HUES64 (cell line): ENCODE data around the gene GBA2.

Experiments used
- H3K27ac ChIP-seq: 2 replicates; pipeline ENCODE4 v1.7.0; 2013; ENCODE audit warnings: low read depth, low read length, inconsistent platforms
- H3K27me3 ChIP-seq: 2 replicates; pipeline ENCODE4 v1.6.1; 2013; ENCODE audit warnings: mild to moderate bottlenecking, low read length; ENCODE audit not compliant: insufficient read depth
- H3K36me3 ChIP-seq: 2 replicates; pipeline ENCODE4 v1.6.1; 2013; ENCODE audit warnings: mild to moderate bottlenecking, low read length; ENCODE audit not compliant: insufficient read depth
- H3K4me1 ChIP-seq: 2 replicates; pipeline ENCODE4 v1.6.1; 2013; ENCODE audit warnings: mild to moderate bottlenecking, low read length, moderate library complexity; ENCODE audit not compliant: insufficient read depth
- H3K4me3 ChIP-seq: 2 replicates; pipeline ENCODE4 v1.5.1; 2013; ENCODE audit warnings: mild to moderate bottlenecking, low read length, moderate library complexity
- H3K9ac ChIP-seq: 2 replicates; pipeline ENCODE4 v1.6.1; 2013; ENCODE audit warnings: mild to moderate bottlenecking, low read depth, low read length
- H3K9me3 ChIP-seq: 2 replicates; pipeline ENCODE4 v1.6.1; 2013; ENCODE audit warnings: low read depth, low read length; ENCODE audit not compliant: insufficient read depth
- WGBS: fragments of 150-250, 120-280 bp; methylation state at CpG from one replicate; pipeline ENCODE4 v1.1.7; 2013; ENCODE audit warnings: missing lambda C conversion rate; 5-methylcytosine and 5-hydroxymethylcytosine counted together

Gene GBA2

DNA sequence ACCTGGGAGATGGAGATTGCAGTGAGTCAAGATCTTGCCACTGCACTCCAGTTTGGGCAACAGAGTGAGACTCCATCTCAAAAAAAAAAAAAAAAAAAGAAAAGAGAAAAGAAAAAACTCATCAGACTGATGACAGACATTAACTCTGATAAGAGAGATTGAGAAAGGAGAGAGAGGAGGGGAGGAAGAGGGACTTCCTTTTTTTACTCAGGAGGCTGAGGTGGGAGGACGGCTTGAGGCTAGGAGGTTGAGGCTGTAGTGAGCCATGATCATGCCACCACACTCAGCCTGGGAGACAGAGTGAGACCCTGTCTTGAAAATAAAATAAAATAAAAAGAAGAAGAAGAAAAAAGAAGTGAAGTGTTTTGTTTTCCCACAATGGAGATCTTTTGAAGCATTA lies 14.8 kb upstream of the GBA2 start:
- H3K27me3 ChIP-seq: no peaks in the 10 kb centered on the region
- no peak overlapping the region for H3K9ac ChIP-seq
- WGBS: 92% methylated on average over 1 of the region's 1 CpG
- no peak overlapping the region for H3K27ac ChIP-seq
- H3K4me1 ChIP-seq: peaks cover 5% of the 10 kb centered on the region; the same call in 1 of the 2 replicates
- H3K4me3 ChIP-seq: no peak overlapping the region
- H3K36me3 ChIP-seq: no peaks in the 10 kb centered on the region
- H3K9me3 ChIP-seq: no peaks in the 10 kb centered on the region

DNA sequence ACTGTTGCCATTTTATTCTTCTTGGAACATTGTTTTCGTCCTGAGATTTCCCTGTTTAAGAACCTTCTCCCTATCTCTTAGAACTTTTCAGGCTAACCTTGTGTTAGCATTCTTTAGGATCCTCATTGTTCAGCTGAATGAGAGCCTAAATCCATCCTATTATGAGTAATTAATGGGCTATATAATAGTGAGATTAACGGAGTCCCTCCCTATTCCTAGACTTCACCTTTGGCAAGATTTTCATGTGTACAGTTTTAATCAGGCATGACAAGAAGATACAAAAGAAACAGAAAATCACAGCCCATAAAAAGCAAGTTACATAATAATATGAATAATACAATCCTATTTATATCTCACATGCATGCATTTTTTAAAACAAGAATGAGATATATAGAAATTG lies 14.2 kb upstream of the GBA2 start:
- H3K4me1 ChIP-seq: peaks cover 9% of the 10 kb centered on the region; the same call in 1 of the 2 replicates
- H3K9me3 ChIP-seq: no peaks in the 10 kb centered on the region
- no peak overlapping the region for H3K4me3 ChIP-seq
- no peaks in the 10 kb centered on the region for H3K27me3 ChIP-seq
- no peak overlapping the region for H3K27ac ChIP-seq
- 86% methylated on average over 1 of the region's 2 CpGs for WGBS
- H3K9ac ChIP-seq: no peak overlapping the region
- no peaks in the 10 kb centered on the region for H3K36me3 ChIP-seq

DNA sequence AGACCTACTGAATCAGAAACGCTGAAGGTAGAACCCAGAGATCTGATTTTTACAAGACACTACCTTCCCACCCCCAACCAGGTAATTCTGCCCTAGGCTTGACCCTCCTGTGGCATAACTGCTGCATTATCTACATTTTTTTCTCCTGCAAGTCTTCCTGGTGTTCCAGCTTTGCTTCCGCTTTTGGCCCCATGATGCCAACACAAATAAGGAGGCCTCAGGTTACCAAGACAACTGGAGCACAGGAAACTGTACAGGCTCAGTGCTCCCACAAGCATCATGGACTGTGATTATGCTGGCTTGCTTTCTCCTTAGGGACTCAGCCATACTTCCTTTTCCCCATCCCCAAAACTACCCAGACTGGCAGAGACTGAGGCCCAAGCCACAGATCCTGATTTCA lies 11.6 kb upstream of the GBA2 start:
- no peaks in the 10 kb centered on the region for H3K27me3 ChIP-seq
- H3K27ac ChIP-seq: no peak overlapping the region
- H3K36me3 ChIP-seq: no peaks in the 10 kb centered on the region
- no peaks in the 10 kb centered on the region for H3K9me3 ChIP-seq
- H3K9ac ChIP-seq: no peak overlapping the region
- no peak overlapping the region for H3K4me3 ChIP-seq
- WGBS: 93% methylated on average over 2 of the region's 2 CpGs
- peaks cover 16% of the 10 kb centered on the region; the same call in 1 of the 2 replicates for H3K4me1 ChIP-seq

DNA sequence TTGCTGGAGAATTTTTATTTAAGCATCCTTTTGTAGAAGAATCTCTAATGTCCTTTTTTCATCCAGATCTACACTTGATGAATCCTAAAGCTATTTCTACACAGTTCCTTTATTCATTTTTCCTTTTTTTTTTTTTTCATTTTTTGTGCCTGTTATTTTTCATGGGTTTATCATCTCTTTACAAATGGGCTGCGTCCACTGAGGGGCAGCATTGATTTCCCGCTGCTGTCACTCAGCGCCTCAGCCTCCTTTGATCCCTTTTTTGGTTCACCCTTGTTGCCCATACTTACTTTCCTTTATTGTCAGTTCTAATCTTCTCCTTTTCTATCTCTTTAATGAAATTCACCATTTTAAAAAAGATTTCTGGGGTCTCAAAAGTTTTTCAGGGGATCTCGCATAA lies 10.8 kb upstream of the GBA2 start:
- Histone ChIP-seq H3K36me3 (no peaks in the 10 kb centered on the region), H3K9ac (no peak overlapping the region), H3K4me1 (peaks cover 16% of the 10 kb centered on the region; the same call in 1 of the 2 replicates), H3K4me3 (no peak overlapping the region), H3K9me3 (no peaks in the 10 kb centered on the region), H3K27ac (no peak overlapping the region), H3K27me3 (no peaks in the 10 kb centered on the region)
- WGBS: 85% methylated on average over 4 of the region's 4 CpGs

DNA sequence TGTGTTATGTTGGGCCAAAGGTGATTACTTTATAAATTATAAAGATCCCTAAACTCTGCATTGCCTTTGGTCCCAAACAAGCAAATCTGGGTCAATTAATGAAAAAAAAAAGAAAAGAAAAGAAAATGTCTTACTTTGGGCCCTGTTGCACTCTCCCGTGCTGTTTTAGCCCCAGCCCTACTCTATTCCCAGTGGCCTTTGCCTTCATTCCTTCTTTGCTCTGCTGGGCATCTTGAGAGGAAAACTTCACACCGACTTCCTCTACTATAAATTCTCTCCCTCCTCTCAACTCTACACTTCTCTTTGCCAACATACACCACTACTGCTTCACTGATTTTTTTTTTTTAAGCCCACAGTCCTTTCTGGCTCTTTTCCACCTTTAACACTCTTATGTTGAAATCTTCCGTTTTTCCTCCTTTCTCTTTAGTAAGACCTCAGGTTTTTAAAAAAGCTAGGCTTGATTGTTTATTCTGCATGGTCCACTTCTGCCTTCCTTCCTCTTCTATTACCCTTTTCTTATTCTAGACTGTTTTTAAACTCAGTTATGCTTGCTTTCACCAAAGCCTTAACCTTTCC lies 9.5 kb upstream of the GBA2 start:
- Histone ChIP-seq H3K36me3 (peaks cover 6% of the 10 kb centered on the region), H3K4me1 (peaks cover 16% of the 10 kb centered on the region; the same call in 1 of the 2 replicates), H3K4me3 (no peak overlapping the region), H3K9ac (no peak overlapping the region), H3K27me3 (no peaks in the 10 kb centered on the region), H3K9me3 (no peaks in the 10 kb centered on the region), H3K27ac (no peak overlapping the region)
- 81% methylated on average over 3 of the region's 3 CpGs for WGBS

DNA sequence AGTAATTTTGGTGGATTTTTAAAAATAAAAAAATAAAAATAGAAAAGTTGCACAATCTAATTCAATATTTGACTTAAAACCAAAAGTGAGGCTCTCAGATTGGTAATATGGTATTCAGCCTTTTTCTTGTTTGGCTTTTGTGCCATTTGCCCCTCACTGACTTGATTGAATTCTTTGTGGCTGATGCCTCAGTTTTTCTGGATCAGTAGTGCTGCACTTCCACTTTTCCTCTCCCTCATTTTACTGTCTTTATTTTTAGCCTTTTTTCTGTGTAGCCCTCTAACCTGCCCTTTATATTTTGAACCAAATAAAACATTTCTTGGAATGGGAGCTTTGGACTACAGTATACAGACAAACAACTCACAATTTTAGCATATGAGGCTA lies 8.9 kb upstream of the GBA2 start:
- H3K36me3 ChIP-seq: peaks cover 13% of the 10 kb centered on the region
- H3K4me1 ChIP-seq: peaks cover 16% of the 10 kb centered on the region; the same call in 1 of the 2 replicates
- peak overlapping the region; percentile 91; the same call in 1 of the 2 replicates for H3K9ac ChIP-seq
- H3K4me3 ChIP-seq: peak overlapping the region; percentile 81
- H3K27me3 ChIP-seq: no peaks in the 10 kb centered on the region
- peak overlapping the region; percentile 88; the same call in 1 of the 2 replicates for H3K27ac ChIP-seq
- H3K9me3 ChIP-seq: no peaks in the 10 kb centered on the region

GRCh38 chr9:35757226-35757891 lies 8.3 kb upstream of the GBA2 start:
- Histone ChIP-seq H3K4me1 (peaks cover 12% of the 10 kb centered on the region; the same call in 1 of the 2 replicates), H3K9ac (peak overlapping the region; percentile 91), H3K9me3 (no peaks in the 10 kb centered on the region), H3K36me3 (peaks cover 18% of the 10 kb centered on the region), H3K27me3 (no peaks in the 10 kb centered on the region), H3K4me3 (peak overlapping the region; percentile 81), H3K27ac (peak overlapping the region; percentile 88)
- 4% methylated on average over 20 of the region's 20 CpGs for WGBS

GRCh38 chr9:35756275-35757225 lies 7.5 kb upstream of the GBA2 start:
- Histone ChIP-seq H3K9me3 (no peaks in the 10 kb centered on the region), H3K27ac (peak overlapping the region; percentile 88), H3K36me3 (peaks cover 26% of the 10 kb centered on the region), H3K9ac (peak overlapping the region; percentile 91), H3K4me3 (peak overlapping the region; percentile 81), H3K27me3 (no peaks in the 10 kb centered on the region), H3K4me1 (peaks cover 11% of the 10 kb centered on the region; the same call in 1 of the 2 replicates)
- WGBS: 14% methylated on average over 48 of the region's 48 CpGs

- H3K9me3 ChIP-seq: no peaks in the 10 kb centered on the region
- H3K4me1 ChIP-seq: peaks cover 12% of the 10 kb centered on the region; the same call in 1 of the 2 replicates
- H3K9ac ChIP-seq: no peak overlapping the region
- no peaks in the 10 kb centered on the region for H3K27me3 ChIP-seq
- peaks cover 34% of the 10 kb centered on the region for H3K36me3 ChIP-seq
- no peak overlapping the region for H3K4me3 ChIP-seq
- 97% methylated on average over 4 of the region's 4 CpGs for WGBS
- no peak overlapping the region for H3K27ac ChIP-seq
Observed at GRCh38 chr9:35755071-35755470, 6.0 kb upstream of the GBA2 start.

- 69% methylated on average over 3 of the region's 3 CpGs for WGBS
- H3K27ac ChIP-seq: no peak within 1 kb of the TSS
- no peak within 1 kb of the TSS for H3K4me3 ChIP-seq
- H3K9me3 ChIP-seq: no peaks in the 10 kb centered on the region
- H3K36me3 ChIP-seq: peaks cover 34% of the 10 kb centered on the region
- peaks cover 14% of the 10 kb centered on the region; the same call in 1 of the 2 replicates for H3K4me1 ChIP-seq
- H3K27me3 ChIP-seq: no peaks in the 10 kb centered on the region
- H3K9ac ChIP-seq: no peak within 1 kb of the TSS
Observed at GRCh38 chr9:35754264-35754663, 5.2 kb upstream of the GBA2 start, which contains the start of gene MSMP. Gene MSMP (minus strand): TSS chr9:35754276. CDS start chr9:35754129, 147 bp downstream.

GRCh38 chr9:35753466-35753865 lies 4.4 kb upstream of the GBA2 start:
- Histone ChIP-seq H3K27ac (no peak overlapping the region), H3K9me3 (no peaks in the 10 kb centered on the region), H3K4me3 (no peak overlapping the region), H3K4me1 (peaks cover 14% of the 10 kb centered on the region; the same call in 1 of the 2 replicates), H3K36me3 (peaks cover 34% of the 10 kb centered on the region), H3K27me3 (no peaks in the 10 kb centered on the region), H3K9ac (no peak overlapping the region)
- WGBS: 94% methylated on average over 5 of the region's 5 CpGs
